CD14-positive monocyte (primary cell): Measurements from ENCODE around the gene DUSP1. TPM values are rescaled to one million over a fixed set of nuclear protein-coding genes. Genes with fewer than 3 reads are reported as not detected.

Source experiments
- DNase-seq, 3 donors: peaks; one replicate each; pipeline ENCODE4 v3.0.0-alpha.2; 2011 to 2022
- H2AFZ ChIP-seq: 2 replicates; pipeline ENCODE4 v1.6.0; 2012; ENCODE audit warnings: mild to moderate bottlenecking, low read depth, low read length, inconsistent platforms; ENCODE audit not compliant: insufficient read depth, poor library complexity, severe bottlenecking
- H3K27ac ChIP-seq, 2 donors: 1 replicate in 1 of 2; 2 replicates in 1 of 2; pipeline ENCODE4 v1.5.1; 2012 to 2013; ENCODE audit warnings: low read length in 2 of 2, control low read depth in 1 of 2, inconsistent platforms in 1 of 2, low read depth in 1 of 2, mild to moderate bottlenecking in 1 of 2
- H3K27me3 ChIP-seq, 2 donors: one replicate each; pipeline versions ENCODE4 v1.6.0 to v1.6.1; 2011 to 2013; ENCODE audit warnings: low read length in 2 of 2; ENCODE audit not compliant: control insufficient read depth in 2 of 2, insufficient read depth in 2 of 2
- H3K36me3 ChIP-seq, 2 donors: replicated peaks in 1 of 2; 1 replicate in 1 of 2; 2 replicates in 1 of 2; pipeline versions ENCODE4 v1.5.1 to v1.6.1; 2012 to 2013; ENCODE audit warnings: low read length in 2 of 2, control low read depth in 1 of 2, inconsistent platforms in 1 of 2, mild to moderate bottlenecking in 1 of 2; ENCODE audit not compliant: insufficient read depth in 2 of 2, control insufficient read depth in 1 of 2
- H3K4me1 ChIP-seq, 2 donors: 1 replicate in 1 of 2; 2 replicates in 1 of 2; pipeline versions ENCODE4 v1.5.1 to v1.6.1; 2012 to 2013; ENCODE audit warnings: low read length in 2 of 2, control low read depth in 1 of 2, inconsistent platforms in 1 of 2, mild to moderate bottlenecking in 1 of 2, moderate library complexity in 1 of 2; ENCODE audit not compliant: insufficient read depth in 2 of 2, control insufficient read depth in 1 of 2
- H3K4me2 ChIP-seq: replicated peaks from 2 replicates; pipeline ENCODE3; 2012; ENCODE audit warnings: low read length, moderate library complexity, mild to moderate bottlenecking; ENCODE audit not compliant: poor library complexity, severe bottlenecking; ENCODE audit errors: extremely low read depth
- H3K4me3 ChIP-seq, 3 experiments: fragments of 200-600 bp in 1 of 3; sonication (generic) in 1 of 3; replicated peaks in 1 of 3; 1 replicate in 2 of 3; 2 replicates in 1 of 3; pipeline ENCODE4 v1.5.1; 2011 to 2013; ENCODE audit warnings: low read length in 3 of 3, mild to moderate bottlenecking in 3 of 3, control low read depth in 2 of 3, low read depth in 2 of 3, inconsistent platforms in 1 of 3, moderate library complexity in 1 of 3
- H3K79me2 ChIP-seq: 2 replicates; pipeline ENCODE4 v1.6.0; 2012; ENCODE audit warnings: mild to moderate bottlenecking, control low read depth, inconsistent platforms, low read length, moderate library complexity; ENCODE audit not compliant: insufficient read depth
- H3K9ac ChIP-seq: 2 replicates; pipeline ENCODE4 v1.6.0; 2017; ENCODE audit warnings: low read length, mild to moderate bottlenecking; ENCODE audit not compliant: insufficient read depth, poor library complexity, severe bottlenecking
- H3K9me3 ChIP-seq, 2 donors: replicated peaks in 1 of 2; 1 replicate in 1 of 2; 2 replicates in 1 of 2; pipeline versions ENCODE4 v1.5.1 to v1.6.1; 2012 to 2013; ENCODE audit warnings: low read length in 2 of 2, control low read depth in 1 of 2; ENCODE audit not compliant: control insufficient read depth in 1 of 2, insufficient read depth in 1 of 2
- H4K20me1 ChIP-seq: 2 replicates; pipeline ENCODE4 v1.6.0; 2012; ENCODE audit warnings: mild to moderate bottlenecking, low read length, control low read depth, moderate library complexity; ENCODE audit not compliant: insufficient read depth
- H3K27ac Mint-ChIP-seq, 7 donors: one replicate each; pipeline ENCODE4 v1.8.0; 2020; ENCODE audit warnings: mild to moderate bottlenecking in 7 of 7, mixed read lengths in 7 of 7, moderate library complexity in 6 of 7, inconsistent platforms in 2 of 7
- H3K27me3 Mint-ChIP-seq, 3 donors: one replicate each; pipeline ENCODE4 v1.8.0; 2021 to 2022; ENCODE audit warnings: low read depth in 3 of 3, mild to moderate bottlenecking in 3 of 3, mixed read lengths in 3 of 3, moderate library complexity in 3 of 3, inconsistent platforms in 1 of 3
- H3K36me3 Mint-ChIP-seq, 2 donors: one replicate each; pipeline ENCODE4 v1.8.0; 2020; ENCODE audit warnings: mixed read lengths in 2 of 2, inconsistent platforms in 1 of 2, mild to moderate bottlenecking in 1 of 2
- H3K4me1 Mint-ChIP-seq: one replicate; pipeline ENCODE4 v1.8.0; 2020; ENCODE audit warnings: mild to moderate bottlenecking, mixed read lengths
- H3K4me3 Mint-ChIP-seq, 2 donors: one replicate each; pipeline ENCODE4 v1.8.0; 2020; ENCODE audit warnings: mild to moderate bottlenecking in 2 of 2, mixed read lengths in 2 of 2, moderate library complexity in 1 of 2
- H3K9me3 Mint-ChIP-seq, 7 donors: one replicate each; pipeline ENCODE4 v1.8.0; 2020 to 2022; ENCODE audit warnings: mixed read lengths in 7 of 7, mild to moderate bottlenecking in 6 of 7, moderate library complexity in 6 of 7, inconsistent platforms in 2 of 7
- CTCF ChIP-seq: fragments of 200-600 bp; IDR thresholded peaks from one replicate; pipeline ENCODE4 v1.8.0; 2022; ENCODE audit warnings: antibody characterized with exemption, mild to moderate bottlenecking
- WGBS: methylation state at CpG from one replicate; pipeline ENCODE4 v1.1.5; 2013; ENCODE audit warnings: missing lambda C conversion rate; ENCODE audit not compliant: insufficient coverage; 5-methylcytosine and 5-hydroxymethylcytosine counted together
- intact Hi-C, 2 donors: fragments of 100-400 bp; cut with micrococcal nuclease; formaldehyde crosslinking; loops; one replicate each; pipeline versions ENCODE4 v1.15.0 to v1.15.1; 2023
- polyA plus RNA-seq, 3 donors: library from polyadenylated mRNA; depleted of rRNA in 1 of 3; unstranded in 2 of 3; stranded (reverse) in 1 of 3; fragments of 300-500 nt in 2 of 3; fragments of >200 nt in 1 of 3; fragmentation: Illumina TruSeq in 2 of 3; gene quantifications; 1 replicate in 2 of 3; 2 replicates in 1 of 3; pipeline ENCODE4 v1.2.3, GENCODE V29; 2012 to 2021

The DUSP1 gene
- polyA plus RNA-seq, 3 donors = 1,963 to 4,884 (median 3,954) TPM

GRCh38 chr5:172725273-172725672 is 45.7 kb downstream of the DUSP1 start:
- DNase-seq = no peak
- H3K27ac Mint-ChIP-seq = no peak overlapping the region
- H2AFZ ChIP-seq = no peak overlapping the region

GRCh38 chr5:172724242-172725183 is 46.5 kb downstream of the DUSP1 start:
- H3K9me3 ChIP-seq = no peaks in the 10 kb centered on the region
- no peaks in the 10 kb centered on the region for H3K9me3 Mint-ChIP-seq
- 71% methylated on average over 3 of the region's 22 CpGs for WGBS
- H2AFZ ChIP-seq = no peak overlapping the region
- intact Hi-C loops = loop anchor here in 1 of 2 donors (5.0 kb wide), 1 partner anchor 33 kb away; no protein-coding TSS in a partner anchor
- no peaks in the 10 kb centered on the region for H3K36me3 Mint-ChIP-seq
- no peak overlapping the region for H3K4me2 ChIP-seq
- no peaks in the 10 kb centered on the region for H3K4me1 ChIP-seq
- H3K4me1 Mint-ChIP-seq = no peaks in the 10 kb centered on the region
- no peak for TF ChIP-seq CTCF
- no peak overlapping the region for H3K4me3 Mint-ChIP-seq
- no peaks in the 10 kb centered on the region for H3K36me3 ChIP-seq
- no peak overlapping the region for H3K27ac ChIP-seq
- DNase-seq = no peak
- H3K79me2 ChIP-seq = no peaks in the 10 kb centered on the region
- peaks cover 2 to 10% (median 9%) of the 10 kb centered on the region in 3 donors for H3K27me3 Mint-ChIP-seq
- H3K27me3 ChIP-seq = no peaks in the 10 kb centered on the region
- no peak overlapping the region for H3K27ac Mint-ChIP-seq
- H3K9ac ChIP-seq = no peak overlapping the region
- H4K20me1 ChIP-seq = no peaks in the 10 kb centered on the region
- no peak overlapping the region for H3K4me3 ChIP-seq

More at GRCh38 chr5:172725273-172725672, 45.7 kb downstream of the DUSP1 start:
- no peak for TF ChIP-seq CTCF
- Histone ChIP-seq H3K9me3 (no peaks in the 10 kb centered on the region), H3K27ac (no peak overlapping the region), H3K36me3 (no peaks in the 10 kb centered on the region), H3K79me2 (no peaks in the 10 kb centered on the region), H3K27me3 (no peaks in the 10 kb centered on the region), H3K9ac (no peak overlapping the region), H3K4me3 (no peak overlapping the region), H3K4me1 (no peaks in the 10 kb centered on the region), H3K4me2 (no peak overlapping the region), H4K20me1 (no peaks in the 10 kb centered on the region)
- Mint-ChIP-seq H3K4me1 (no peaks in the 10 kb centered on the region), H3K27me3 (peaks cover 2 to 10% (median 10%) of the 10 kb centered on the region in 3 donors), H3K9me3 (no peaks in the 10 kb centered on the region), H3K4me3 (no peak overlapping the region), H3K36me3 (no peaks in the 10 kb centered on the region)
- WGBS = 98% methylated on average over 9 of the region's 10 CpGs
- intact Hi-C loops = no loop called here
